ENCODE results near the gene RFLNA.

Gene RFLNA, protein sequence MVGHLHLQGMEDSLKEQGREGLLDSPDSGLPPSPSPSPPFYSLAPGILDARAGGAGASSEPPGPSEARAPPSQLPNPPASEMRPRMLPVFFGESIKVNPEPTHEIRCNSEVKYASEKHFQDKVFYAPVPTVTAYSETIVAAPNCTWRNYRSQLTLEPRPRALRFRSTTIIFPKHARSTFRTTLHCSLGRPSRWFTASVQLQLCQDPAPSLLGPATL

GRCh38 chr12:124294780-124295341, at the start of gene RFLNA:
Gene RFLNA (plus strand): TSS chr12:124295093. CDS start chr12:124295430, 337 bp downstream.
- DNase-seq (ENCODE audit: low read depth in 2 of 2, low spot score in 1 of 2): no peak

DNA sequence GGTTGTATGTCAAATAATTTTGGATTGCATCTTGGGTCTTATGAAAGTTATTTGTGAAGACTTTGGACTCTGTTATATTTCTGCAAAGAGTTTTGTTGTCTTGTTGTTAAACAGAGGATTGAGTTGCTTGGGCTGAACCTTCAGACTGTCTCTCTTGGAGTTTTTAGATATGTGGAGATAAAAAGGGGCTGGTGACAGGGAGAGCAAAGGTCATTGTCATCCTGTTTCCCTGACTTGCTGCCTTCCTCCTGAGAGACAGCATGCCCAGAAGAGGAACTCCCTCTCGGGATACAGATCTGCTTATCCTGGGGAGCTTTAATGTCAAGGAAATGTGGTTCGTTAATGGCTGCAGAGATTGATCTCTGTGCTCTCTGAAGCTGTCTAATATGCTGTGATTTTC, 47.6 kb upstream of the RFLNA start:
- no peak for DNase-seq (ENCODE audit: low read depth in 2 of 2, low spot score in 1 of 2)

GRCh38 chr12:124248941-124249825, 45.7 kb upstream of the RFLNA start:
- no peak for DNase-seq (ENCODE audit: low read depth in 2 of 2, low spot score in 1 of 2)

GRCh38 chr12:124251186-124251585, 43.7 kb upstream of the RFLNA start:
- DNase-seq (ENCODE audit: low read depth in 2 of 2, low spot score in 1 of 2): no peak

DNA sequence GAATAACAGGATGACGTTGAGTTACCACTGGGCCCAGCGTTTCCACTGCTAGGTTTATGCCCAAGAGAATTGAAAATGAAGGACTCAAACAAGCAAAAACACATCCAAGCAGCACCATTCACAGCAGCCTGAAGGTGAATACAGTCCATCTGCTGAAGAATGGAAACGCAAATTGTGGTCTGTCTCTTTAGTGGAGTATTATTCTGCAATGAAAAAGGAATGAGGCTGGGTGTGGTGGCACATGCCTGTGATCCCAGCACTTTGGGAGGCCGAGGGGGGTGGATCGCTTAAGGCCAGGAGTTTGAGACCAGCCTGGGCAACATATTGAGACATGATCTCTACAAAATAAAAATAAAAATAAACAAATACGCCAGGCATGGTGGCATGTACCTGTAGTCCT, 41.9 kb upstream of the RFLNA start:
- no peak for DNase-seq (ENCODE audit: low read depth in 2 of 2, low spot score in 1 of 2)

DNA sequence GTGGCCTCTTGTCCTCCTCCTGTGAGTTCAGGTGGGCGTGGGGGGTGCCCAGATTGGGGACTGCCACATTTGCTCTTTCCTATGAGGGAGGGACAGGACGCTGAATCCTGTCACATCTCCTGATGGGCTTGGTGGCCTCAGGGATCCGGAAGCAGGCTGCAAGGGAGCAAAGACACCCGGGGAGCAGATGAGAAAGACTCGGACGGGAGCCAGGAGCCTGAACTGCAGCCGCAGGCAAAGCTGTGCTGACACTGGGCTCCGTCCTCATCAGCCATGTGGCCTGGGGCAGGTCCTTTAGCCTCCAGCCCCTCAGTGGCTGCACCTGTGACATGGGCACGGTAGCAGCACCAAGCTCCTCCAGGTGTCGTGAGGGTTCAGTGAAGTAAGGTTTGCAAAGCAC, 40.8 kb upstream of the RFLNA start:
- DNase-seq (ENCODE audit: low read depth in 2 of 2, low spot score in 1 of 2): no peak

GRCh38 chr12:124259154-124260066, 35.5 kb upstream of the RFLNA start:
- no peak for DNase-seq (ENCODE audit: low read depth in 2 of 2, low spot score in 1 of 2)

DNA sequence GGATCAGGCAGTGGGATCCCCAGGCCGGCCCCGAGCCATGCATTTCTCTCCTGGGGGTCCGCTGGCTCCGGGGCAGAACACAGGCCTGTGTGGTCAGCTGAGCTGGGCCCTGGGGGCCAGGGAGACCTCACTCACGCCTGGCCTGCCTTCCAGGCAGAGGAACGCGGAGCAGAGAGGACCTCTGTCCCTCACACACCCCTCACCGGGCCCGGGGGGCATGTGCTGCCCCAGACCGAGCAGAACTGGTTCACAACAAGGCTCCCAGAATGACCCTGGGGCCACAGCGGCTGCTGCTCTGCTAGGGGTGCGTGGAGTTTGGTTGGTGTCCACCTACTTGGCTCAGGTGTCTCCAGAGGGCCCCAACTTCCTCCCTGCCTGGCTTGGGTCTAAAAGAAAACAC, 33.0 kb upstream of the RFLNA start:
- no peak for DNase-seq (ENCODE audit: low read depth in 2 of 2, low spot score in 1 of 2)

- DNase-seq (ENCODE audit: low read depth in 2 of 2, low spot score in 1 of 2): no peak
Measured at GRCh38 chr12:124264089-124264795, 30.7 kb upstream of the RFLNA start.

- DNase-seq (ENCODE audit: low read depth in 2 of 2, low spot score in 1 of 2): no peak
Measured at GRCh38 chr12:124264879-124265278, 30.0 kb upstream of the RFLNA start.

DNA sequence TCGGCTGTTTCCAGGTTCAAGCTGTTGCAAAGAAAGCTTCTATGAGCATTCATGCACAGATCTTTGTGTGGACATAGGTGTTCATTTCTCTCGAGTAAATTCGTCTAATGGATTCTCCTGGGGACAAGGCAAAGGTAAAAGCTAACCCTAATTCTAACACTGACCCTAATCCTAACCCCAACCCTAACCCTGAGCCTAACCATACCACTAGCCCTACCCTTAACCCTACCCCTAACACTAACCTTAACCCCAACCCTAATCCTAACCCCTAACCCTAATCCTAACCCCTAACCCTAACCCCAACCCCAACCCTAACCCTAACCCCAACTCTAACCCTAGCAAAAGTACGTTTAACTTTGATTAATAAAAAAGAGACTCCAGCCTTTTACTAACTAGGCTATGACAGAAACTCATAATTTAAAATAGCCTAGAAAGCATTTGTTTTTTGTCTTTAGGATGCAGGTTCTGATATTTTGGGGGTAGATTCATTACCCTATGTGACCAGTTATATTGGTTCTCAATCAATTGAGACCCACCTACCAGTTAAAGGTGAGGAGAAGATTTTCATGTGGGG, 27.6 kb upstream of the RFLNA start:
- no peak for DNase-seq (ENCODE audit: low read depth in 2 of 2, low spot score in 1 of 2)

DNA sequence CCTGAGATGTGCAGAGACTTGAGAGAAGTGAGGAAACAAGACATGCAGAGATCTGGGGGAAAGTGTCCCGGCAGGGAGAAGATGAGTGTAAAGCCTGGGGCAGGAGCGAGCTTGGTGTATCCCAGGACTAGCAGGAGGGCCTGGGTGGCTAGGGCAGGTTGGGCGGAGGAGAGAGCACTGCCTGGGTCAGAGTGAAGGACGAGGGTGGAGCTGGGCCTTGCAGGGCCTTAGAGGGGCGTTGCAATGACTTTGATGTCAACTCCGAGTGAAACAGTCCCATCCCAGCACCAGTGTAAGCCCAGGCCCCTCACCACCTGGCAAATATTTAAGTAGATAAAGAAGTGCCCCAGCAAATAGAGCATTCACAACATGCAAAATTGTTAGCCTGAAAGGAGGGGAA, 24.2 kb upstream of the RFLNA start:
- DNase-seq (ENCODE audit: low read depth in 2 of 2, low spot score in 1 of 2): no peak

GRCh38 chr12:124273630-124274029, 21.3 kb upstream of the RFLNA start:
- no peak for DNase-seq (ENCODE audit: low read depth in 2 of 2, low spot score in 1 of 2)

DNA sequence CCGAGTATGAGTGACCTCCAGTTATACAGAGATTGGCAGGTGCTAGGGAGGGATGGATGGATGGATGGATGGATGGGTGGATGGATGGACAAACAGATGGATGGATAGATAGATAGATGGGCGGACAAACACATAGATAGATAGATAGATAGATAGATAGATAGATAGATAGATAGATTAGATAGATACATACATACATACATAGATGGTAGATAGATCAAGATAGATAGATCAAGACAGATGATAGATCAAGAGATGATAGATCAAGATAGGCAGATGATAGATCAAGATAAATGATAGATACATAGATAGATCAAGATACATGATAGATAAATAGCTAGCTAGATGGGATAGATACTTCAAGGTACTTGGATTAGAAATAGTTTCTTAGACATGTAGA, 18.6 kb upstream of the RFLNA start:
- no peak for DNase-seq (ENCODE audit: low read depth in 2 of 2, low spot score in 1 of 2)

DNA sequence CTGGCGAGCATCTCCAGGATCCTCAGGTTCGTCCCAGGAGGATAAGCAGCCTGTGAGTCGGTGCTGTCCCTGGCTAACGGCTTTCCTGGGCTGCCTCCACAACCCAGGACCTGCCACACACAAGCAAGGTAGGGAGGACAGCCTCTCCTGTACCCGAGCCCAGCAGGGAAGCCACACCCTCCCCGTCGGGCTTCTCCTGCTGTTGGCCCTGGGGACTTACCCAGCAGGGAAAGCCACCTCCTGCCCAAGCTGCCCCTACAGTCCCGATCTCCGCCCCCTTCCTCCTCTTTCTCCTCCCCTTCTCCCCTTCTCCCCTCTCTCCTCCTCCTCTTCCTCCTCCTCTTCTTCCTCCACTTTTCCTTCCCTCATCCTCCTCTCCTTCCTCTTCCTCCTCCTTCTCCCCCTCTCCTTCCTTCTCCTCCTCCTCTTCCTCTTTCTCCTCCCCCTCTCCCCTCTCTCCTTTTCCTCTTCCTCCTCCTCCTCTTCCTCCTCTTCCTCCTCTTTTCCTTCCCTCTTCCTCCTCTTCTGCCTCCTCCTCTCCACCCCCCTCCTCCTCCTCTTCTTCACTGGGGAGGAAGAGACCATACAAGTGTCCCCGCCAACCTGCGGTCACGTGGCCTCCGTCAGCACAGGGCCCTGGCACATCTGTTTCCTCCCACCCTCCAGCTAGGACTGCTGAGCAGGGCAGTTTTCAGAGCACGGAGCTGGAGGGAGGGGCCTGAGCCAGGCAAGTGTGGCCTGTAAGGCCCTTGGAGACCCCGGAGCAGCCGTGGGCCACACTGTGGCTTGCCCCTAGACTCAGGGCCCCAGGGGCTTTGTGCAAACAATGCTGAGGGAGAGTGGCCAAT, 17.3 kb upstream of the RFLNA start:
- DNase-seq (ENCODE audit: low read depth in 2 of 2, low spot score in 1 of 2): no peak

DNA sequence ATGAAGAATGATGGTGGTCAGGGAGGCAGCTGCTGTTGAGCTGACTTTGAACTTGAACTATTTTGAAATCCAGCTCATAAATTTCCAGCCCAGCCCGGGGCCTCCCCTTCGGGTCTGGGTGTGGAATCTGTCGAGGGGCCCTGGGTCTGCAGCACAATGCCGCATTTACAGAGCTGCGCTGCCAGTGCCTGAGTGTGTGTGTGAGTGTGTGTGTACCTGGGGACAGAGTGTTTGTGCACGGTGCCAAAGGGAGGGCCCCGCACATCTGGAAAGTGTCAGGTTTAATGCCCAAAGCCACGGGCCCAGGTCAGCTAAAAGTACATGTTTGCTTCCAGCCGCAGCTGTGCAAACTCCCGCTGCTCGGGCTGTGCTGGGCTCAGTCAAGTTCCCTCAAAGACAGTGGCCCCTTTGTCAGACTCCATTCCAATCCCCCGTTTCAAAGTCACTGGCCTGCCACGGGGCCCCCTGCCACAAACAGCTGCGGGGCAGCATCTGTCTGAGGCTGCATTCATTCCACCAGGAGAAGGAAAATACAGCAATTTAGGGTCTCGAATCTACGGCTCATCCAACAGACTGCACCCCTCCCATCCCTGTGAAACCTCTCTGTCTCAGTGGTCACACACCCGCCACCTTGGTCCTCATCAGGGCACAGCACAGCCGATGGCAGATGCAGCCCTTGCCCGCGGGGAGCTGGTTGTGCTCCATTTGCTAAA, 16.3 kb upstream of the RFLNA start:
- DNase-seq (ENCODE audit: low read depth in 2 of 2, low spot score in 1 of 2): no peak

DNA sequence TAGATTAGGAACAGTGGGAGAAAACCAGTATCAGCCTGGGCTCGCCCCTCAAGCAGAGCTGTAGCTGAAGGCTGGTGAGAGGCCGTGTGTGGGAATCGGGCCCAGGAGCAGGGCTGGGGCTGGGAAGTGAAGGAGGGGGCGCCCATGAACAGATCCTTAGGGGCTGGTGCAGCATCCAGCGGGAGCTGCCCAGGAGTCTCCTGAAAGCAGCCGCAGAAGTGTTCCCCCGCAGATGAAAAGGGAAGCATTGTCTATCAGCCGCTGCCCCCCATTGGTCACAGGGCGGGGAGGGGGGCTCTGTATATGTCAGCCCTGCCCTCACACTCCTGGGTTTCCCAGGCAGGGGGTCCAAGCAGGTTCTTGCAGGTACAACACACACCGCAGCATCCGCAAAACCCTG, 15.6 kb upstream of the RFLNA start:
- DNase-seq (ENCODE audit: low read depth in 2 of 2, low spot score in 1 of 2): no peak

DNA sequence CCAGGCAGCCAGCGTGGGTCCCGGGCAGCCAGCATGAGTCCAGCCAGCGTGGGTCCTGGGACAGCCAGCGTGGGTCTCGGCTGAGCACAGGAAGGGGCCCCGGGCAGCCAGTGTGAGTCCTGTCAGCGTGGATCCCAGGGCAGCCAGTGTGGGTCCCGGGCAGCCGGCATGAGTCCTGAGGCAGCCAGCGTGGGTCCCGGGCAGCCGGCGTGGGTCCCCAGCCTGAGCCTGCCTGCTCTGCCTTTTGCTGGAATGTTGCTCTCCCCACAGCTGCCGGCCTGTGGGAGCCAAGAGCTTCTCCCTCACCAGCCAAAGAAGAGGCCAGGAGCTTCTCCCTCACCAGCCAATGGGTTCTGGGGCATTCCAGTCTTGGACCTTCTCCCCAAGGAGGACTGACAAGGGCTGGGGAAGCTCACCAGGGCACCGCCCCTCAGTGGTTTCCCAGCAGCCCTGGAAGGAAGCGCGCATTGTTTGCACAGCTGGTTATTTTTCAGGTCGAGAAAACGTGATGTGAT, 15.0 kb upstream of the RFLNA start:
- DNase-seq (ENCODE audit: low read depth in 2 of 2, low spot score in 1 of 2): no peak

DNA sequence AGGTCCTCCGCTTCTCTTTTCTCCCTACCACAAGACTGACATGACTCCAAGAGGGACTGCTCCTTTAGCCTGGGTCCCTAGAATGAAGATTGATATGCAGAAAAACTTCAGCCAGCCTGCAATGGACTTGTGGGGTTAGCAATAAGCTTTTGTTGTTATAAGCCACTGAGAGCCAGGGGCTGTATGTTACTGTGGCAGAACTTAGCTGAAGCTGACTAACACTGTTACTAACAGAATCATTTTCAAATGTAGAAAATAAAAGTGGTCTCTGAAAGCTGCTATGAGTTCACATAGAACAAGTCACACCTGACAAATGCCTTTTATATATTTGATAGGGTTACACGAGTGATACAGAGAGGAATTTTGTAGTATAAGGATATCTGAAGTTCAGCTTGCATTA, 13.6 kb upstream of the RFLNA start:
- no peak for DNase-seq (ENCODE audit: low read depth in 2 of 2, low spot score in 1 of 2)
